Measurements from ENCODE around the gene KIF27.

- TF ChIP-seq CTCF (IDR thresholded peaks at IDR 0.05) (no peak), POLR2A (IDR thresholded peaks at IDR 0.05) (no peak)
Observed at GRCh38 chr9:83934569-83935275, 13.5 kb upstream of the KIF27 start.
